Endothelial cell of umbilical vein (primary cell): Measurements from ENCODE around the gene C10orf71. TPM values are rescaled to one million over a fixed set of nuclear protein-coding genes. Genes with fewer than 3 reads are reported as not detected.

Experiments used
- BruUV-seq: library from RNA; stranded (reverse); fragments of 400-500 nt; replicated peaks from 2 replicates; lab custom pipeline; 2021; lab: Mats Ljungman, UMichigan
- CTCF ChIA-PET: fragments of 300-600, 350-600 bp; sonication (Branson Sonifier 250); formaldehyde crosslinking; loops from one replicate; lab custom pipeline; 2021; ENCODE audit warnings: antibody characterized with exemption, inconsistent platforms; lab: Charles Lee
- POLR2A ChIA-PET: fragments of 300-600, 350-600 bp; sonication (Branson Sonifier 250); formaldehyde crosslinking; loops from one replicate; lab custom pipeline; 2021; ENCODE audit warnings: antibody characterized with exemption, inconsistent platforms; lab: Charles Lee
- DNase-seq: peaks from one replicate; pipeline ENCODE4 v3.0.0-alpha.2; 2011; ENCODE audit warnings: low read depth, low spot score
- FAIRE-seq: peaks from 2 replicates; lab custom pipeline; 2011; peaks lifted over from hg19 to GRCh38; lab: Jason Lieb, UNC
- H2AFZ ChIP-seq: 2 replicates; pipeline ENCODE4 v1.6.0; 2012; ENCODE audit warnings: low read depth, low read length, control low read depth, inconsistent platforms
- H3K27ac ChIP-seq: 2 replicates; pipeline ENCODE4 v1.5.1; 2011; ENCODE audit warnings: low read depth, mild to moderate bottlenecking, control low read depth, low read length, moderate library complexity; ENCODE audit not compliant: insufficient read depth
- H3K27me3 ChIP-seq, 2 experiments: 2 replicates each; pipeline versions ENCODE4 v1.6.0 to v1.6.1; 2011; ENCODE audit warnings: low read length in 2 of 2, mixed read lengths in 1 of 2; ENCODE audit not compliant: control insufficient read depth in 2 of 2, insufficient read depth in 2 of 2
- H3K36me3 ChIP-seq, 2 experiments: 2 replicates in 1 of 2; 3 replicates in 1 of 2; pipeline ENCODE4 v1.5.1; 2011; ENCODE audit warnings: low read length in 2 of 2, mild to moderate bottlenecking in 1 of 2, moderate library complexity in 1 of 2; ENCODE audit not compliant: control insufficient read depth in 2 of 2, insufficient read depth in 2 of 2; ENCODE audit errors: extremely low read depth in 1 of 2
- H3K4me1 ChIP-seq: 3 replicates; pipeline ENCODE4 v1.5.1; 2011; ENCODE audit warnings: mild to moderate bottlenecking, low read length; ENCODE audit not compliant: control insufficient read depth, insufficient read depth; ENCODE audit errors: extremely low read depth
- H3K4me2 ChIP-seq: 2 replicates; pipeline ENCODE4 v1.6.1; 2011; ENCODE audit warnings: low read length, control low read depth, mixed read lengths; ENCODE audit not compliant: insufficient read depth
- H3K4me3 ChIP-seq, 3 experiments: fragments of 200-600 bp in 1 of 3; sonication (generic), shearing (Covaris generic) in 1 of 3; replicated peaks in 1 of 3; 2 replicates each; pipeline ENCODE4 v1.5.1; 2011 to 2016; ENCODE audit warnings: control low read depth in 3 of 3, low read length in 3 of 3, mild to moderate bottlenecking in 2 of 3, inconsistent platforms in 1 of 3, low read depth in 1 of 3, moderate library complexity in 1 of 3; ENCODE audit not compliant: insufficient read depth in 1 of 3
- H3K79me2 ChIP-seq: 2 replicates; pipeline ENCODE4 v1.6.0; 2012; ENCODE audit warnings: low read length, inconsistent platforms; ENCODE audit not compliant: control insufficient read depth, insufficient read depth
- H3K9ac ChIP-seq: replicated peaks from 2 replicates; pipeline ENCODE3; 2011; ENCODE audit warnings: low read length, control low read depth; ENCODE audit not compliant: insufficient read depth; ENCODE audit errors: extremely low read depth
- H3K9me1 ChIP-seq: replicated peaks from 3 replicates; pipeline ENCODE4 v1.6.0; 2011; ENCODE audit warnings: mild to moderate bottlenecking, low read length; ENCODE audit not compliant: control insufficient read depth, insufficient read depth; ENCODE audit errors: extremely low read depth
- H3K9me3 ChIP-seq: replicated peaks from 2 replicates; pipeline ENCODE4 v1.5.1; 2012; ENCODE audit warnings: low read length, inconsistent platforms; ENCODE audit not compliant: control insufficient read depth, insufficient read depth
- H4K20me1 ChIP-seq: replicated peaks from 2 replicates; pipeline ENCODE3; 2011; ENCODE audit warnings: mild to moderate bottlenecking, low read length; ENCODE audit not compliant: control insufficient read depth, insufficient read depth; ENCODE audit errors: extremely low read depth
- EZH2 ChIP-seq: IDR thresholded peaks from 2 replicates; pipeline ENCODE4 v1.6.1; 2012; ENCODE audit warnings: borderline replicate concordance, low read depth, mild to moderate bottlenecking, moderate library complexity, low read length, inconsistent platforms; ENCODE audit not compliant: severe bottlenecking
- FOS ChIP-seq: IDR thresholded peaks from 2 replicates; pipeline ENCODE4 v1.6.1; 2011; ENCODE audit warnings: mild to moderate bottlenecking, low read length, moderate library complexity, borderline replicate concordance; ENCODE audit not compliant: insufficient read depth
- GATA2 ChIP-seq: IDR thresholded peaks from 2 replicates; pipeline ENCODE4 v1.7.0; 2011; ENCODE audit warnings: low read depth, mild to moderate bottlenecking, moderate library complexity, mixed read lengths, low read length; ENCODE audit not compliant: insufficient read length, insufficient read depth
- JUN ChIP-seq: IDR thresholded peaks from 2 replicates; pipeline ENCODE4 v1.6.1; 2011; ENCODE audit warnings: borderline replicate concordance, low read depth; ENCODE audit not compliant: insufficient read length, insufficient read depth
- MYC ChIP-seq: IDR thresholded peaks from one replicate; pipeline ENCODE4 v1.6.1; 2011; ENCODE audit warnings: mild to moderate bottlenecking, low read depth, low read length
- POLR2A ChIP-seq: IDR thresholded peaks from 2 replicates; pipeline ENCODE4 v1.6.1; 2012; ENCODE audit warnings: low read depth, mild to moderate bottlenecking, control low read depth, low read length
- POLR2AphosphoS5 ChIP-seq: IDR thresholded peaks from 2 replicates; pipeline ENCODE4 v1.6.1; 2012; ENCODE audit warnings: low read depth, mild to moderate bottlenecking, control low read depth, low read length, moderate library complexity; ENCODE audit not compliant: insufficient read depth
- dilution Hi-C: fragments of 300-500 bp; cut with MboI; formaldehyde crosslinking; loops from one replicate; pipeline ENCODE4 v1.15.0; 2019; ENCODE audit warnings: low sequenced_read_pairs; ENCODE audit not compliant: extremely low pct_ligation_motif_present
- intact Hi-C: fragments of 100-400 bp; cut with micrococcal nuclease; formaldehyde crosslinking; loops from one replicate; pipeline ENCODE4 v1.10.0; 2022
- polyA plus RNA-seq, 4 experiments: library from polyadenylated mRNA; depleted of rRNA in 3 of 4; stranded (reverse) in 3 of 4; unstranded in 1 of 4; fragments of >200 nt; gene quantifications; 2 replicates each; pipeline versions ENCODE4 v1.2.1 to v1.2.3, GENCODE V29; 2011 to 2012; ENCODE audit warnings: missing spikeins in 1 of 4
- total RNA-seq: library from RNA; stranded (reverse); gene quantifications from 2 replicates; pipeline ENCODE4 v1.2.3, GENCODE V29; 2021
- TF ChIP-seq, protein P1 (sequence below): IDR thresholded peaks from 2 replicates; pipeline ENCODE4 v1.6.1; 2011; ENCODE audit not compliant: insufficient read depth, insufficient read length
- TF ChIP-seq, protein P2 (sequence below), 2 donors: IDR thresholded peaks; 1 replicate in 1 of 2; 2 replicates in 1 of 2; pipeline ENCODE4 v1.5.1; 2011; ENCODE audit warnings: low read length in 2 of 2, mild to moderate bottlenecking in 2 of 2, moderate library complexity in 2 of 2, control low read depth in 1 of 2, inconsistent platforms in 1 of 2, low read depth in 1 of 2; ENCODE audit not compliant: insufficient read depth in 1 of 2; ENCODE audit errors: extremely low read depth in 1 of 2

C10orf71 gene
- total and polyA plus RNA-seq, 2 donors (not counting 3 experiments of a cell fraction or from before 2014, with no cell fraction given) = not detected

DNA sequence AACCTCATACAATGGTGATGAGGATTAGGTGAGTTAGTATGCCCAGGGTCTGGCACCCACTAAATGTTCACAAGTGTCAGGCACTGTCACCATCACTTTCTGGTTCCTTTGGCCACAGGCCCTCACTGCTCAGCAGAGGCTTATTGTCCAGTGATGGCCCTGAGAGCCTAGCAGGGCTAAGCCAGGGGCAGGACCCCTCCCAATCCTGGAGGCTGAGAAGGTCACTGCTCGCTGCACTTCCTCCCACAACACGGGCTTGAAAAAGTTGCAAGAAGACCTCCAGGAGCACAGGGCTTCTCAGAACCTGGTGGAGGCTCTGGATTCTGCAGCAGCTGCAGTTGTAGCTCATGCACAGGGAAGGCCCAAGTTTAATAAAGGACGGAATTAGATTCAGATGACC, 48.9 kb downstream of the C10orf71 start:
- TF ChIP-seq GATA2 (no peak), POLR2A (no peak), POLR2AphosphoS5 (no peak), MYC (no peak), FOS (no peak), EZH2 (no peak), JUN (no peak)
- TF ChIP-seq, protein P1, sequence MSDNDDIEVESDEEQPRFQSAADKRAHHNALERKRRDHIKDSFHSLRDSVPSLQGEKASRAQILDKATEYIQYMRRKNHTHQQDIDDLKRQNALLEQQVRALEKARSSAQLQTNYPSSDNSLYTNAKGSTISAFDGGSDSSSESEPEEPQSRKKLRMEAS = no peak
- TF ChIP-seq, protein P2, sequence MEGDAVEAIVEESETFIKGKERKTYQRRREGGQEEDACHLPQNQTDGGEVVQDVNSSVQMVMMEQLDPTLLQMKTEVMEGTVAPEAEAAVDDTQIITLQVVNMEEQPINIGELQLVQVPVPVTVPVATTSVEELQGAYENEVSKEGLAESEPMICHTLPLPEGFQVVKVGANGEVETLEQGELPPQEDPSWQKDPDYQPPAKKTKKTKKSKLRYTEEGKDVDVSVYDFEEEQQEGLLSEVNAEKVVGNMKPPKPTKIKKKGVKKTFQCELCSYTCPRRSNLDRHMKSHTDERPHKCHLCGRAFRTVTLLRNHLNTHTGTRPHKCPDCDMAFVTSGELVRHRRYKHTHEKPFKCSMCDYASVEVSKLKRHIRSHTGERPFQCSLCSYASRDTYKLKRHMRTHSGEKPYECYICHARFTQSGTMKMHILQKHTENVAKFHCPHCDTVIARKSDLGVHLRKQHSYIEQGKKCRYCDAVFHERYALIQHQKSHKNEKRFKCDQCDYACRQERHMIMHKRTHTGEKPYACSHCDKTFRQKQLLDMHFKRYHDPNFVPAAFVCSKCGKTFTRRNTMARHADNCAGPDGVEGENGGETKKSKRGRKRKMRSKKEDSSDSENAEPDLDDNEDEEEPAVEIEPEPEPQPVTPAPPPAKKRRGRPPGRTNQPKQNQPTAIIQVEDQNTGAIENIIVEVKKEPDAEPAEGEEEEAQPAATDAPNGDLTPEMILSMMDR (IDR thresholded peaks at IDR 0.05; ENCODE audit: extremely low read depth in 1 of 2, insufficient read depth in 1 of 2, low read depth in 1 of 2, low read length in 2 of 2) = no peak
- FAIRE-seq (no peak), DNase-seq (no peak)
- ChIA-PET POLR2A (no interaction called here), CTCF (no interaction called here)
- H3K4me3 ChIP-seq = no peak overlapping the region
- intact Hi-C loops = no loop called here
- no peaks in the 10 kb centered on the region for H3K9me1 ChIP-seq
- no peak overlapping the region for H3K9ac ChIP-seq
- no peak overlapping the region for H3K27ac ChIP-seq
- H3K9me3 ChIP-seq = no peaks in the 10 kb centered on the region
- H3K4me1 ChIP-seq = no peaks in the 10 kb centered on the region
- no peaks in the 10 kb centered on the region for H3K36me3 ChIP-seq
- H2AFZ ChIP-seq = no peak overlapping the region
- peaks cover 0 to 2% of the 10 kb centered on the region in 2 experiments for H3K27me3 ChIP-seq
- BruUV-seq = no TSS peak
- dilution Hi-C loops = no loop called here
- H3K79me2 ChIP-seq = no peaks in the 10 kb centered on the region
- no peaks in the 10 kb centered on the region for H4K20me1 ChIP-seq
- no peak overlapping the region for H3K4me2 ChIP-seq
